PC-3 (cell line): Measurements from ENCODE around the gene RSAD2. TPM values are rescaled to one million over a fixed set of nuclear protein-coding genes. Genes with fewer than 3 reads are reported as not detected.
A peak's percentile ranks its signal among the peaks of the same experiment; 100 is the strongest.

Experiments
- ATAC-seq: fragments of 200-7000 bp; cut with Tn5 transposase; 2 replicates; pipeline ENCODE4 v1.9.1; 2020; ENCODE audit warnings: mild to moderate bottlenecking, moderate library complexity
- BruUV-seq: library from RNA; stranded (reverse); fragments of 400-500 nt; replicated peaks from 2 replicates; lab custom pipeline; 2021; lab: Mats Ljungman, UMichigan
- CTCF ChIA-PET: fragments of 300-600 bp; sonication (Branson Sonifier 250); formaldehyde crosslinking; loops from one replicate; lab custom pipeline; 2022; ENCODE audit warnings: antibody characterized with exemption; lab: Charles Lee
- POLR2A ChIA-PET: fragments of 300-600 bp; sonication (Branson Sonifier 250); formaldehyde crosslinking; loops from one replicate; lab custom pipeline; 2022; ENCODE audit warnings: antibody characterized with exemption; ENCODE audit not compliant: unreplicated experiment; lab: Charles Lee
- DNase-seq: peaks from one replicate; pipeline ENCODE4 v3.0.0-alpha.2; 2015
- H2AFZ ChIP-seq: fragments of 300-600 bp; sonication (generic); 2 replicates; pipeline ENCODE4 v1.6.0; 2016; ENCODE audit warnings: antibody characterized with exemption, low read length
- H3F3A ChIP-seq: fragments of 300-600 bp; sonication (generic); one replicate; pipeline ENCODE4 v1.6.0; 2017; ENCODE audit warnings: antibody characterized with exemption, low read length, control low read depth, mild to moderate bottlenecking; ENCODE audit not compliant: unreplicated experiment
- H3K27ac ChIP-seq: fragments of 300-600 bp; sonication (generic); 2 replicates; pipeline ENCODE4 v1.5.1; 2016; ENCODE audit warnings: mild to moderate bottlenecking, low read length
- H3K27me3 ChIP-seq: fragments of 300-600 bp; sonication (generic); 2 replicates; pipeline ENCODE4 v1.6.1; 2016; ENCODE audit warnings: low read length, mixed read lengths
- H3K36me3 ChIP-seq: fragments of 300-600 bp; sonication (generic); 2 replicates; pipeline ENCODE4 v1.6.1; 2016; ENCODE audit warnings: low read depth, mixed run types, low read length, mixed read lengths
- H3K4me1 ChIP-seq: fragments of 300-600 bp; sonication (generic); 2 replicates; pipeline ENCODE4 v1.5.1; 2016; ENCODE audit warnings: low read length; ENCODE audit not compliant: insufficient read depth
- H3K4me2 ChIP-seq: fragments of 300-600 bp; sonication (generic); 2 replicates; pipeline ENCODE4 v1.6.0; 2016; ENCODE audit warnings: low read length
- H3K4me3 ChIP-seq: fragments of 300-600 bp; sonication (generic); 2 replicates; pipeline ENCODE4 v1.5.1; 2016; ENCODE audit warnings: mild to moderate bottlenecking, low read length, mixed read lengths
- H3K79me2 ChIP-seq: fragments of 300-600 bp; sonication (generic); 2 replicates; pipeline ENCODE4 v1.6.1; 2017; ENCODE audit warnings: low read length, mixed read lengths
- H3K9ac ChIP-seq: fragments of 300-600 bp; sonication (generic); 2 replicates; pipeline ENCODE4 v1.6.0; 2016; ENCODE audit warnings: mild to moderate bottlenecking, low read length
- H3K9me2 ChIP-seq: fragments of 300-600 bp; sonication (generic); replicated peaks from 2 replicates; pipeline ENCODE4 v1.6.1; 2016; ENCODE audit warnings: mixed run types, low read length, mixed read lengths
- H3K9me3 ChIP-seq: fragments of 300-600 bp; sonication (generic); 2 replicates; pipeline ENCODE4 v1.6.1; 2016; ENCODE audit warnings: low read length, mixed read lengths
- H4K20me1 ChIP-seq: fragments of 300-600 bp; sonication (generic); 2 replicates; pipeline ENCODE4 v1.6.1; 2016; ENCODE audit warnings: low read length, mixed read lengths
- EZH2 ChIP-seq: fragments of 300-600 bp; sonication (generic); IDR thresholded peaks from one replicate; pipeline ENCODE4 v1.6.1; 2017; ENCODE audit warnings: antibody characterized with exemption, mild to moderate bottlenecking, low read length; ENCODE audit not compliant: unreplicated experiment
- EZH2phosphoT487 ChIP-seq: fragments of 300-600 bp; sonication (generic); IDR thresholded peaks from 2 replicates; pipeline ENCODE4 v1.6.1; 2018; ENCODE audit warnings: mild to moderate bottlenecking, antibody characterized with exemption, low read length, borderline replicate concordance
- intact Hi-C: fragments of 100-400 bp; cut with micrococcal nuclease; formaldehyde crosslinking; loops from 2 replicates; pipeline ENCODE4 v1.9.0; 2023
- total RNA-seq: library from RNA; depleted of rRNA; stranded (reverse); fragments of >200 nt; gene quantifications from 2 replicates; pipeline ENCODE4 v1.2.3, GENCODE V29; 2014
- TF ChIP-seq, protein P1 (sequence below): fragments of 300-600 bp; sonication (generic); conservative IDR thresholded peaks from 2 replicates; pipeline ENCODE4 v1.5.1; 2017; ENCODE audit warnings: antibody characterized with exemption, low read depth, mild to moderate bottlenecking, low read length

Gene RSAD2
- total RNA-seq, 1 experiment from 2014 or later: 2.1 TPM

GRCh38 chr2:6929196-6929819, 51.7 kb downstream of the RSAD2 start:
- no peaks in the 10 kb centered on the region for H3K4me1 ChIP-seq
- no peak overlapping the region for H3K4me3 ChIP-seq
- TF ChIP-seq, protein P1, sequence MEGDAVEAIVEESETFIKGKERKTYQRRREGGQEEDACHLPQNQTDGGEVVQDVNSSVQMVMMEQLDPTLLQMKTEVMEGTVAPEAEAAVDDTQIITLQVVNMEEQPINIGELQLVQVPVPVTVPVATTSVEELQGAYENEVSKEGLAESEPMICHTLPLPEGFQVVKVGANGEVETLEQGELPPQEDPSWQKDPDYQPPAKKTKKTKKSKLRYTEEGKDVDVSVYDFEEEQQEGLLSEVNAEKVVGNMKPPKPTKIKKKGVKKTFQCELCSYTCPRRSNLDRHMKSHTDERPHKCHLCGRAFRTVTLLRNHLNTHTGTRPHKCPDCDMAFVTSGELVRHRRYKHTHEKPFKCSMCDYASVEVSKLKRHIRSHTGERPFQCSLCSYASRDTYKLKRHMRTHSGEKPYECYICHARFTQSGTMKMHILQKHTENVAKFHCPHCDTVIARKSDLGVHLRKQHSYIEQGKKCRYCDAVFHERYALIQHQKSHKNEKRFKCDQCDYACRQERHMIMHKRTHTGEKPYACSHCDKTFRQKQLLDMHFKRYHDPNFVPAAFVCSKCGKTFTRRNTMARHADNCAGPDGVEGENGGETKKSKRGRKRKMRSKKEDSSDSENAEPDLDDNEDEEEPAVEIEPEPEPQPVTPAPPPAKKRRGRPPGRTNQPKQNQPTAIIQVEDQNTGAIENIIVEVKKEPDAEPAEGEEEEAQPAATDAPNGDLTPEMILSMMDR: no peak
- TF ChIP-seq EZH2: no peak
- no peak for TF ChIP-seq EZH2phosphoT487
- no peak overlapping the region for H2AFZ ChIP-seq
- H4K20me1 ChIP-seq: no peaks in the 10 kb centered on the region
- BruUV-seq: no TSS peak
- H3F3A ChIP-seq: no peaks in the 10 kb centered on the region
- intact Hi-C loops: no loop called here
- H3K36me3 ChIP-seq: no peaks in the 10 kb centered on the region
- no peaks in the 10 kb centered on the region for H3K9me3 ChIP-seq
- H3K9ac ChIP-seq: no peak overlapping the region
- no peak overlapping the region for H3K27ac ChIP-seq
- H3K79me2 ChIP-seq: peaks cover under 1% of the 10 kb centered on the region; the same call in 1 of the 2 replicates
- no peak overlapping the region for H3K4me2 ChIP-seq
- ChIA-PET CTCF (interaction anchor here (0.6 kb wide), 1 partner anchor 13 kb away, joined by 3 read pairs; no protein-coding TSS in a partner anchor), POLR2A (no interaction called here)
- H3K27me3 ChIP-seq: no peaks in the 10 kb centered on the region
- no peaks in the 10 kb centered on the region for H3K9me2 ChIP-seq
- DNase-seq: peak; percentile 18
- peak; percentile 60 for ATAC-seq

DNA sequence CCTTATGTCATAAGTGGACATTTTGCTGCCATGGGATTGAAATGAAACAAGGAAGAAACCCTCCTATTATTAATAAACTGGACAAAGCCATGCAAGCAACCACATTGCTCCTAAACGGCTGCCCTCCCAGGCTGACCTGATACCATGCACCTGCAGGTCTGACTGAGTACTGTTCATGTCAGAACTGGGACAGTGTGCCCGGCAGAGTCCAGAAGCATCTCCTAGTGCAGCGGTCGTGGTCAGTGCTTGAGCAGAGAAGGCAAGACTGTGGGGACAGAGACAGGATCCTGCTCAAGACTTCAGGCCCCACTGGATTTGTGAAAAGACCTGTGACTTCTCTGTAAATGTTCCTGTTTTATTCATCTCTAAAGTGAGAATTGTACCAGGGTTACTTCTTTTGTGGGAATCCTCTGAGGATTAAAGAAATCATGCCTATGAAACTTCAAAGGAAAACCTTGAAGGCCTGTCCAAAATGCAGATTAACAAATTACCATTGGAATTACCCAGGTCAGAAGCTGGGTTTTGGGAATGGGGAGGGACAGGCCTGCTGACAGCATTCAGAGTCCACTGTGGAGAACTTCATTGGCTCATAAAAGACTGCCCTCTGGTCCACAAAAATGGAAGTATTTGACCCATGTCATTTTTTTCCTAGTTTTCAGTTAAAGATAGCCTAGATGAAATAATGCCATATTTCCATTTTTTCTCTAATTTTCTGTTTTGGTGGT, 53.5 kb downstream of the RSAD2 start:
- Histone ChIP-seq H4K20me1 (no peaks in the 10 kb centered on the region), H3K27me3 (no peaks in the 10 kb centered on the region), H3K36me3 (no peaks in the 10 kb centered on the region), H3K27ac (no peak overlapping the region), H3K4me3 (no peak overlapping the region), H3K4me2 (no peak overlapping the region), H3K9me2 (no peaks in the 10 kb centered on the region), H3K4me1 (no peaks in the 10 kb centered on the region), H3F3A (no peaks in the 10 kb centered on the region), H3K9me3 (no peaks in the 10 kb centered on the region), H3K9ac (no peak overlapping the region), H3K79me2 (no peaks in the 10 kb centered on the region), H2AFZ (no peak overlapping the region)
- TF ChIP-seq EZH2phosphoT487: no peak
- TF ChIP-seq EZH2: no peak
- TF ChIP-seq, protein P1: no peak
- intact Hi-C loops: no loop called here
- DNase-seq (no peak), ATAC-seq (no peak)
- BruUV-seq: no TSS peak
- ChIA-PET POLR2A (interaction anchor here (0.6 kb wide), 1 partner anchor 12 kb away, joined by 3 read pairs; no protein-coding TSS in a partner anchor), CTCF (no interaction called here)
